HEK293 (cell line): ENCODE measurements around the gene C12orf56.
"Not testable (repeated sequence)": the region's sequence is repeated elsewhere in the genome, so short reads cannot be mapped to it uniquely, and the experiment has no call there.

ENCODE experiments used
- CTCF ChIP-seq: fragments of 450-650 bp; formaldehyde crosslinking; IDR thresholded peaks from 2 replicates; pipeline ENCODE4 v1.5.1; 2016; ENCODE audit warnings: missing biosample characterization, missing genetic modification characterization
- ELK4 ChIP-seq: IDR thresholded peaks from 2 replicates; pipeline ENCODE4 v1.6.1; 2011; ENCODE audit warnings: mild to moderate bottlenecking, low read depth, low read length, borderline replicate concordance
- ZNF184 ChIP-seq: fragments of 450-650 bp; IDR thresholded peaks from 2 replicates; pipeline ENCODE4 v1.5.1; 2018; ENCODE audit warnings: missing biosample characterization, mild to moderate bottlenecking, missing genetic modification characterization

DNA sequence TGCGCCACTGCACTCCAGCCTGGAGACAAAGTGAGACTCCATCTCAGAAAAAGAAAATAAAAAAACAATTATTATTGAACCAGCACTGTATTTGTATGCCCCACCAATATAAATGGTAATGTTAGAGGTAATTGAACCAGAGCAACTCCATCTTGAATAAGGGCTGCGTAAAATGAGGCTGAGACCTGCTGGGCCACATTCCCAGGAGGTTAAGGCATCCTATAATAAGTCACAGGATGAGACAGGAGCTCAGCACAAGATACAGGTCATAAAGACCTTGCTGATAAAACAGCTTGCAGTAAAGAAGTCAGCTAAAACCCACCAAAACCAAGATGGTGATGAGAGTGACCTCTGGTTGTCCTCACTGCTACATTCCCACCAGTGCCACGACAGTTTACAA is 29.4 kb downstream of the C12orf56 start:
- TF ChIP-seq ELK4; CTCF (tag by site-specific recombination); ZNF184 (tag by site-specific recombination): not testable (repeated sequence)
